Renal cortex interstitium (tissue), 3 donors: ENCODE data around the gene TAF1A. TPM values are rescaled to one million over a fixed set of nuclear protein-coding genes. Genes with fewer than 3 reads are reported as not detected.

ENCODE experiments used
- polyA plus RNA-seq, 3 donors: library from polyadenylated mRNA; unstranded; fragments of 120-200 nt; gene quantifications; one replicate each; pipeline ENCODE4 v1.2.1, GENCODE V29; 2013; ENCODE audit not compliant: insufficient read length in 3 of 3

The TAF1A gene
- polyA plus RNA-seq, 3 donors = 14.4 to 17.6 (median 16.7) TPM

Other genes with a start within 250 kb of the TAF1A start
- 1 to 10 TPM in 2 of 3 donors, under 1 TPM in 1; 0.50 to 1.2 (median 1.2) TPM for gene HHIPL2, start 41.8 kb downstream of the TAF1A start, polyA plus RNA-seq
- 10 to 100 TPM; 59.2 to 80.7 (median 72.2) TPM for gene MIA3, start 28.2 kb upstream of the TAF1A start, polyA plus RNA-seq
- gene AIDA, start 122.6 kb upstream of the TAF1A start, polyA plus RNA-seq = 10 to 100 TPM; 62.5 to 78.7 (median 75.7) TPM
- 10 to 100 TPM; 40.2 to 51.8 (median 49.1) TPM for gene BROX, start 122.6 kb upstream of the TAF1A start, polyA plus RNA-seq
- gene FAM177B, start 147.3 kb upstream of the TAF1A start, polyA plus RNA-seq = not detected
- 10 to 100 TPM; 13.5 to 16.1 (median 14.7) TPM for gene DISP1, start 225.1 kb upstream of the TAF1A start, polyA plus RNA-seq